ENCODE data around the gene TTC23L. TPM values are rescaled to one million over a fixed set of nuclear protein-coding genes. Genes with fewer than 3 reads are reported as not detected.

The TTC23L gene
- total and polyA plus RNA-seq, 2 donors from 2014 or later, result 0.39 to 1.7 TPM

GRCh38 chr5:34886392-34887119, 47.6 kb downstream of the TTC23L start:
- no peak for FAIRE-seq
- Histone ChIP-seq H3K4me1 (ENCODE audit: control insufficient read depth in 2 of 3, insufficient read depth in 2 of 3, low read depth in 1 of 3, low read length in 3 of 3) (no peaks in the 10 kb centered on the region), H3K9me3 (ENCODE audit: control insufficient read depth in 2 of 3, insufficient read depth in 1 of 3, low read length in 3 of 3) (no peaks in the 10 kb centered on the region), H3K27ac (ENCODE audit: low read depth in 2 of 2, low read length in 2 of 2) (no peak overlapping the region), H3K9ac (ENCODE audit: low read length in 3 of 3) (no peak overlapping the region), H3K27me3 (ENCODE audit: control insufficient read depth, insufficient read depth, low read length) (no peaks in the 10 kb centered on the region), H3K36me3 (ENCODE audit: control insufficient read depth in 2 of 3, insufficient read depth in 3 of 3, low read length in 3 of 3) (no peaks in the 10 kb centered on the region), H3K4me3 (ENCODE audit: low read length in 3 of 3) (no peak overlapping the region)
- no peak for TF ChIP-seq CTCF (IDR thresholded peaks at IDR 0.05; ENCODE audit: borderline replicate concordance, extremely low read depth, insufficient read depth)
- intact Hi-C loops (cut with DNase I), result no loop called here
- peak in 1 of 5 donors; percentile 18 for DNase-seq

DNA sequence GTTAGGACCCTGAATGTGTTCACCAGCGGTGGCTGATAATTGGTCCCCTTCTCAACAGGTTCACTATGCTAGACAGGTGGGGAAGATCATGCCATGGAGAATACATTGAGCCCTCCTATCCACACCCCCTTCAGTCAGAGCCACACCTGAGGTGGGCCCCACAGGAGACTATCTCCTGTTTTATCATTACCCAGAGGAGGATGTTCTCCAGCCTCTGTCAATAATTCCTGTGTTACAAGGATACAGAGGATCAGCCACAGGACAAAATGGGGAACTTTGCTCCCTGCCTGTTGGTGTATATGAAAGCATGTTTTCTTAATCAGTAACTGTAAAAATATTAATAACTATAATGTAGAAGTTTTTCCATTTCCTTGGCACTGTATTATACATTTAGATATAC, 50.4 kb downstream of the TTC23L start:
- no peak overlapping the region for H3K4me3 ChIP-seq (ENCODE audit: low read length in 3 of 3)
- H3K9me3 ChIP-seq (ENCODE audit: control insufficient read depth in 2 of 3, insufficient read depth in 1 of 3, low read length in 3 of 3), result no peaks in the 10 kb centered on the region
- DNase-seq, result no peak
- intact Hi-C loops (cut with DNase I), result no loop called here
- FAIRE-seq, result no peak
- no peak for TF ChIP-seq CTCF (IDR thresholded peaks at IDR 0.05; ENCODE audit: borderline replicate concordance, extremely low read depth, insufficient read depth)
- H3K4me1 ChIP-seq (ENCODE audit: control insufficient read depth in 2 of 3, insufficient read depth in 2 of 3, low read depth in 1 of 3, low read length in 3 of 3), result no peaks in the 10 kb centered on the region
- H3K9ac ChIP-seq (ENCODE audit: low read length in 3 of 3), result no peak overlapping the region
- H3K36me3 ChIP-seq (ENCODE audit: control insufficient read depth in 2 of 3, insufficient read depth in 3 of 3, low read length in 3 of 3), result no peaks in the 10 kb centered on the region
- H3K27ac ChIP-seq (ENCODE audit: low read depth in 2 of 2, low read length in 2 of 2), result no peak overlapping the region
- H3K27me3 ChIP-seq (ENCODE audit: control insufficient read depth, insufficient read depth, low read length), result no peaks in the 10 kb centered on the region

- intact Hi-C loops (cut with DNase I), result no loop called here
- no peaks in the 10 kb centered on the region for H3K36me3 ChIP-seq (ENCODE audit: control insufficient read depth in 2 of 3, insufficient read depth in 3 of 3, low read length in 3 of 3)
- FAIRE-seq, result no peak
Observed at GRCh38 chr5:34891981-34892380, 53.0 kb downstream of the TTC23L start.

More at GRCh38 chr5:34891981-34892380, 53.0 kb downstream of the TTC23L start:
- Histone ChIP-seq H3K9ac (ENCODE audit: low read length in 3 of 3) (no peak overlapping the region), H3K4me3 (ENCODE audit: low read length in 3 of 3) (no peak overlapping the region), H3K4me1 (ENCODE audit: control insufficient read depth in 2 of 3, insufficient read depth in 2 of 3, low read depth in 1 of 3, low read length in 3 of 3) (no peaks in the 10 kb centered on the region), H3K9me3 (ENCODE audit: control insufficient read depth in 2 of 3, insufficient read depth in 1 of 3, low read length in 3 of 3) (no peaks in the 10 kb centered on the region), H3K27me3 (ENCODE audit: control insufficient read depth, insufficient read depth, low read length) (no peaks in the 10 kb centered on the region), H3K27ac (ENCODE audit: low read depth in 2 of 2, low read length in 2 of 2) (no peak overlapping the region)
- TF ChIP-seq CTCF (IDR thresholded peaks at IDR 0.05; ENCODE audit: borderline replicate concordance, extremely low read depth, insufficient read depth), result no peak
- no peak for DNase-seq

Measured in kidney (tissue), 14 donors.